Occipital lobe (tissue), 2 donors: ENCODE results near the gene DLEC1. TPM values are rescaled to one million over a fixed set of nuclear protein-coding genes. Genes with fewer than 3 reads are reported as not detected.

ENCODE experiments used
- DNase-seq: peaks from one replicate; lab custom pipeline; 2025; lab: John Stamatoyannopoulos, UW
- total RNA-seq: library from RNA; depleted of rRNA; stranded (reverse); fragments of >200 nt; gene quantifications from one replicate; pipeline ENCODE4 v1.2.3, GENCODE V29; 2014

Gene DLEC1
- total RNA-seq, 1 donor from 2014 or later: 0.78 TPM

DNA sequence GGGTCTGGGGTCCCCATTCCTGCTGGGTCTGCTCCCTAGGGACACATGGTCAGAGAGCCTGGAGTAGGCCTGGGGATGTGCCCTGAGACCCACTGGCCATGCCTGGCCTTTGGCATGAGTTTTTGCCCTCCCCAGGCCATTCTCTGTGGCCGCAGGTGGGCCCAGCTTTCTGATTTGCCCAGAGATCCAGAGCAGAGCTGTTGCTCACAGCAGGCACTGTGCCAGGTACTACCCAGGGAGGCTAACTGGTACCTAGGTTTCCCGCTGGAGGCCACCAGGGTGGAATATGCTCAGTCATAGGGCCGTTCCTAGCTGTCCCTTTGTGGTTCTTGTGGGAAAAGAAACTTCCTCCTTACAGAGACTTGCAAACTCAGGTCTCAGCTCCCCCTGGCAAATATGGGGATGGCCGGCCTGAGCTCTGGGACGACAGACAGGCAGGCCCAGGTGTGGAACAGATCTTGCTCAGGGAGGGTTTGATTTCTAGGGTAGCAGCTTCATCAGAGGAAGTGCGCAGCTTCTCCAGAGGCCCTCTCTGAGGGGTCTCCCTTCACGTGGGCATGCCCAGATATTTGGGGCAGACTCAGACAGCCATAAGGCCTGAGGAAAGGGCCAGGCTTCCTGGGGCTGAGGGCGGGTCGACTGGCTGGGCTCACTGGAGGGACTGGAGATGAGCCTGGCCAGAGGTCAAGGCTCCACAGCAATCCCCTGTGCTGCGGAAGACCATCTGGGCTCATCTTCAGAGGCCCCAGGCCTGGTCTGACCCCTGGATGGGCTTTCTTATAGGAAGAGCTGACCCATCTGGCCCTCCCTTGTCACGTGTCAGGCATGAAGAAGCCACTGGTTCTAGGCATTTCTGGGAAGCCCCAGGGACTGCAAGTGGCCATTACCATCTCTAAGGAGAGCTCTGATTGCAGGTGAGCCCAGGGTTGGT is 69.9 kb downstream of the DLEC1 start:
- DNase-seq: no peak

DNA sequence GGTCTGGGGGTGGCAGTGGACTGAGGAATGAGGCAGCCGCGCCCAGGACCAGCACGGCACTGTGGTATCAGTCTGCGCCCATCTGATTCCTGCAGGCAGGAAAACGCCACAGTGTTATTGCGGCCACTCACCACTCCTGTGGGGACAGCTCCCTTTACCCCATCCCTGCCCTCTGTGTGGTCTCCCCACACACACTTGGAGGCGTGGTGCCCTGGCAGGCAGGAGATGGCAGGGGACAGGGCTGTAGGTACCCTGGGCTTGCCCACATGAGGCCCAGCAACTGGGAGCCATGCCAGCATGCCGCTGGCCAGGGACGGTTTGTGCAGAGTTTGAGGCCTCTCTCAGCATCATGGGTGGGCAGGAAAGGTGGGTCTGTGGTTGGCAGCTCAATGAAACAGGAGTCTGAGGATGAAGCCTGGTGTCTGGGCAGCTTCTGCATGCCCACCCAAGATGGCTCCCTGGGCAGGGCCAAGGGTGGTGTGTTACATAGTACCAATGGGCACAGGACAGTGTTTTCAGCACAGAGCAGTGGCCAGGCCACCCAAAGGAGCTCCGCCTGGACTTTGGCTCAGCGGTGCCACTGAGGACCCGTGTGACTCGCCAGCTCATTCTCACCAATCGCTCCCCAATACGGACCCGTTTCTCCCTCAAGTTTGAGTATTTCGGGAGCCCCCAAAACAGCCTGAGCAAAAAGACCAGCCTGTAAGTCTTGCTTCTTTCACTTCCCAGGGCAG is 70.7 kb downstream of the DLEC1 start:
- no peak for DNase-seq

DNA sequence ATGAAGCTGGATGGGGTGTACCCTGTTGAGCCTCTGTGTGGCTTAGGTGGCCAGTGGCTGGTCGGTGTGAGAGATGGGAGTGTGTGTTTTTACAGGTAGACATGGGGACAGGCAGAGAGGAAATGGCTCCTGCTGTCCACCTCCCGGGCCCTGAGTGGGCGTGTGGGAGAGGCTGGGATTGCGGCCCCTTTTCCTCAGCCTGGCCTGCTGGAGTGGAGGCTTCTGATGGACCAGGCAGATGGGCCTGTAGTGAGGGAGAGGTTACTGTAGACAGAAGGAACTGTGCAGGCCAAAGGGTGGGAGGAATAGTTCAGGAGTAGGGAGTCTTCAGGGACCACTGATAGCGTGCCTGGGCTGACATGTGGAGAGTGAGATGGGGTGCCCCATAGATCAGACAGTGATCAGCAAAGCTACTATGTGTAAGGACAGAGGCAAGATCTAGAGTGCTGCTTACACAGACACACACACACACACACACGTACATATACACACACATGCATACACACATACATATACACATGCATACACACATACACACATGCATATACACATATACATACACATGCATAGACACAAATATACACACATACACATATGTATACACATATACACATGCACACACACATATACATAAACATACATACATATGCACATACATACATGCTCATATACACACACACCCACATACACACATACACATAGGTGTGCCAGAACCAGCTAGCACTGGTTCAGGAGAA is 71.5 kb downstream of the DLEC1 start:
- no peak for DNase-seq

DNA sequence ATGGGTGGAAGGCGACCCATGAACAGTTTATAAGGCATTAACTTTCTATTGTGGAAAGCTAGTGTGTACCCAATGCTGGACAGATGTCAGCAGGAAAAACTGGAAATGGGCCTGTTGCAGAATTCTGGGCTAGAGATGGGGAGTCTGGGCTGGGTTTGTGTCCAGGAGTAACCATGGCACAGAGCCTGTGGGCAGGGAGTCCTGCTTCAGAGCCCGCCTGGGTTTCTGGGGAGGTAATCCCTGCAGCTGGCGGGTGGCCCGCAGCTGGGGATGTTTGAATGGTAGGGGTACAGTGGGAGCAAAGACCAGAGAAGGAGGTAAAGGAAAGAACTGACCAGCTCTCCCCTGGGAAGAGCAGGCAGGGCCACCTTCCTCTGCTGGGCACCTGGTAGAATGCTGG is 72.2 kb downstream of the DLEC1 start:
- DNase-seq: no peak

DNA sequence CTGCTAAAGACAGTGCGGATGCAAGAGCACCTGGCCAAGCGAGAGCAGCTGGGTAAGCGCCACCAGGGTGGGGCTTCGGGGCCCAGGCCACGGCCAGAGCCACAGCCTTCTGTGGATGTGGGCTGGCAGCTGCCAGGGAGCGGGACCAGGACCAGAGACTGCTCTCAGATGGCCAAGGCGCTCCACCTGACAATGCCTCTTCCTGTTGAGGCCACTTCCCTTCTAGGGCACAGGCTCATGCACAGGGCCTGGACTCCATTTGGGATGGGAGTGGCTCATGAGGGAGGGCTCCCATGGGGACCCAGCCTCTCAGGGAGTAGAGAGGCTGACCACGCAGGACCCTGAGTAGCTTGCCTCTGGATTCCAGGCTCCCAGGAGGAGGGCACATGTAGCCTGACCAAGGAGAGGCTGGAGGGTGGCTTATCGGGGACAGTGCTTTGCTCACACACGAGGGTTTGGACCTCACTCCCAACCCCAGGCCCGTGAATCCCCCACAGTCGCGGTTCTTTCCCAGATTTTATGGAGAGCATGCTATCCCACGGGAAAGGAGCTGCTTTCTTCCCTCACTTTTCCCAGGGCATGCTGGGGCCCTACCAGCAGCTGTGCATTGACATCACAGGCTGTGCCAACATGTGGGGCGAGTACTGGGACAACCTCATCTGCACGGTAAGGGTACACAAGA is 72.8 kb downstream of the DLEC1 start:
- no peak for DNase-seq

DNA sequence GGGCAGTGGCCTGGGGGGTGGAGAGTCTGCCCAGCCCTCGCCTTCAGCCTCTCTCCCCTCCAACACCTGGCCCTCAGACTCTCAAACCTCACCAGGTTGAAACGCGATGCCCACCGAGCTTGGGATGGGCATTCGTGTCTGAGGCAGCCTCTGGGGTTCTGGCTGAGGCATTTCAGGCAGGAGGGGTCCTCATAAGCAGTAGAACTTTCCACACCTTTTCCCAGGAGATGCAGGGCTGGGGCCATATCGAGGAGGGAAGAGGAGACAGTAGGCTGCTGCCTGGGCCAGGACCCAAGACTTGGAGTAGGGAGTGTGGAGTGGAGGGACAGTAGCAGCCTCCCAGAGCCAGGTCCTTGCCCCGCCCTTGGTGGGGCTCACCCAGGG is 73.4 kb downstream of the DLEC1 start:
- DNase-seq: no peak

DNA sequence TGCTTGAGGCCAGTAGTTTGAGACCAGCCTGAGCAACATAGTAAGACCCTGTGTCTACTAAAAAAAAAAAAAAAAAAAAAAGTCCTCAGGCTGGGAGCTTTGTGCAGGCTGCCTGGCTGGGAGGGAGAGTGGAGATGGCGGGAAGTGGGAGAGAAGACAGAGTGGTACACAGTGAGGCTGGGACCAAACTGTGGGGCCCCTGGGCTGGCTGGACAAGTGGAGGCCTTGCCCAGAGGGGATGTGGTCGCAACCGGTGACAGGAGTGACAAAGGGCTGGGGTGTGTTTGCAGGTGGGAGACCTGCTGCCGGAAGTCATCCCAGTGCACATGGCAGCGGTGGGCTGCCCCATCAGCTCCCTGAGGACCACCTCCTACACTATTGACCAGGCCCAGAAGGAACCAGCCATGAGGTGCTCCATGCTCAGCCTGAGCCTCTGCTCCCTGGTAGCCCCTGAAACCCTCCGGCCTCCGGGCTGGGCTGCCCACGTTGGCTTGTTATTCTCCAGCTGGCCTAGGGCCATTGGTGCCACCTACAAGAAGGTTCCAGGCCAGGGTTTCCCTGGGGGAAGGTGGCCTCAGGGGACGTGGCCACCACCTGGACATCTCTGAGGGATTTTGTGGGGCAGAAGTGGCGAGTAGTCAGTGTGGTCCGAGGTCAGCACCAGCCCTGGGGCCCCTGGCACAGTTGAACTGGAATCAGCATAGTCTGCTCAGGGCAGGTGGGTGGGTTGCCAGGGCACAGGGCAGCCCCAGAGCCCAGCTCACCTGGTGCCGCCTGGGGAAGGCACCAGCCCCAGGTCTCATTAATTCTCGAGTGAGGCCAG is 75.3 kb downstream of the DLEC1 start:
- DNase-seq: no peak

DNA sequence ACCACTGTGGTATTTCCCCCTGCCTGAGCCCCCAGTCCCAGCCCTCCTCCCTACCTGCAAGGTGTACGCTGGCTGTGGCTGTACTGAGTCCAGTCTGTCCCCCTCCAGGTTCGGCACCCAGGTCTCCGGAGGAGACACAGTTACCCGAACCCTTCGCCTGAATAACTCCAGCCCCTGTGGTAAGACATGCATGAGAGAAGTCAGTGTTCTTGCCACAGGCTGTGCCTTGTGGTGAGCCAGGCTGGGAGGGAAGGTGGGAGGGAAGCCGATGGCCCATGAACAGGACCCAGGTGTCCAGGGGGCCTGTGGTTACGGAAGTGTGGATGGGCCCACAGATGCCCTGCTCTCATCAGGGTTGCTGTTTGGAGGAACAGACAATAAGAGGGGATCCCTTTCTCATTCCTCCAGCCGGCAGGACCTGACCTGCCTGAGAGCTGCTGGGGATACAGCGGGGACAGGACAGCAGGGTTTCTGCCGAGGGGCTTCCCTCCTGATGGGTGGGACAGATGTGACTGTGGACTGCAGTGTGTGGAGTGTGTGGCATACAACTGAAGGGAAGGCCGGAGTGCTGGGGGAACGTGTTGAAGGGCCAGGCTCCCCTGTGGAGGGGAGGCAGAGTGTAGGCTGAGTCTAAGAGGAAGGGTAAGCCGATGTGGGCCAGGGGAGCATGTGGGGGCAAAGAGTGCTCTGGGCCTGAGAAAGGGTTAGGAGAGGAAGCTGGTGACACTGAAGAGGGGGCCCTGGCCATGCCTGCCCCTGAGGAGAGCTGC is 76.1 kb downstream of the DLEC1 start:
- no peak for DNase-seq

DNA sequence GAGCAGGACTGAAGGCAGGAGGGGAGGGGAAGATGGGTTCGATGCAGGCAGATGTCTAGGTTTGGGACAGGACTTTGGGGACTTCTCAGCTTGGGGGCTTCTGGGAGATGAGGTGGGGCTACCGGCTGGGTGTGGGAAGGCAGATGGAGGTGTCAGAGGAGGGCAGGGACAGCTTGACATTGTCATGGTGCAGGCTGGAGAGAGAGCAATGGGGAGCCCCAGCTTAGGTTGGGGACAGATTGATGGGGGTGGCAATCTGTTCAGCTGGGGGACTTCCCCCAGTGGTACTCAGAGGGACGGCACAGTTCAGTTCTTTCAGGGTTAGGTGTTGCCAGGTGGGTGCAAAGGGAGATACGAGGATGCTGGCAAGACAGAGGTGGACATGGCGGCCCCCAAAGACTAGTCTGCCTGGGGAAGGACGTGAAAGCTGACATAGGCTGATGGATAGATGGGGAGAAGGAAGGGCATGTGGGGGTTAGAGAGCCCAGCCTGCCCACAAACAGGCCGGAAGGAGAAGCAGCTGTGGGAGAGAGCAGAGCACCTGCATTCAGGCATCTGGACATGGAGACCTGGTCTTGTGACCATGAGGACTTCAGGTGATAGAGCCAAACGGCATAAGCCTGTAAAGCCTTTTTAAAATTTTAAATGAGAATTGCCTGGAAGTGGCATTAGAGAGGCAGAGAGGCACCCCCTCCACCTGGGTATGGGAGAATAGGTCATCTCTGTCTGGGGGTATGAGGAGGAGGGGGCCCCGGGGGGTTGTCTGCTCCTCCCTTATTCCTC is 76.8 kb downstream of the DLEC1 start:
- no peak for DNase-seq

DNA sequence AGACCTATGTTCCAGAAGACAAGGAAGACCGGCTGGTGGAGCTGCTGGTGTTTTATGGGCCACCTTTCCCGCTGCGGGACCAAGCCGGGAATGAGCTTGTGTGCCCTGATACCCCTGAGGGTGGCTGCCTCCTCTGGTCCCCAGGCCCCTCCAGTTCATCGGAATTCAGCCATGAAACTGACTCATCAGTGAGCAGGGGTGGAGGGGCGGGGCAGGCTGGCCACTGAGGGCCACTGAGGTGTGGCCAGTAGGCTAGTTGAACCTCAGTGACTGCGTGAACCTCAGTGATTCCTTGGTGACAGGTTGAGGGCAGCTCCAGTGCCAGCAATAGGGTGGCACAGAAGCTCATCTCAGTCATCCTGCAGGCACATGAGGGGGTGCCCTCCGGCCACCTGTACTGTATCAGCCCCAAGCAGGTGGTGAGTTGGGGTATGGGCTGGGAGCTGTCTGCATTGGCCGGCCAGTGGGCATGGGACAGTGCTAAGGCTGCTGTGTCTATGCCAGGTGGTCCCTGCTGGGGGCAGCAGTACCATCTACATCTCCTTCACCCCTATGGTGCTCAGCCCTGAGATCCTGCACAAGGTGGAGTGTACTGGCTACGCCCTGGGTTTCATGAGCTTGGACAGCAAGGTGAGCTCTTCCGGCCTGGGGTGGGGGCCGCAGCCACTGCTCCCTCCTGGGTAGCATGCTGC is 77.6 kb downstream of the DLEC1 start:
- DNase-seq: no peak

DNA sequence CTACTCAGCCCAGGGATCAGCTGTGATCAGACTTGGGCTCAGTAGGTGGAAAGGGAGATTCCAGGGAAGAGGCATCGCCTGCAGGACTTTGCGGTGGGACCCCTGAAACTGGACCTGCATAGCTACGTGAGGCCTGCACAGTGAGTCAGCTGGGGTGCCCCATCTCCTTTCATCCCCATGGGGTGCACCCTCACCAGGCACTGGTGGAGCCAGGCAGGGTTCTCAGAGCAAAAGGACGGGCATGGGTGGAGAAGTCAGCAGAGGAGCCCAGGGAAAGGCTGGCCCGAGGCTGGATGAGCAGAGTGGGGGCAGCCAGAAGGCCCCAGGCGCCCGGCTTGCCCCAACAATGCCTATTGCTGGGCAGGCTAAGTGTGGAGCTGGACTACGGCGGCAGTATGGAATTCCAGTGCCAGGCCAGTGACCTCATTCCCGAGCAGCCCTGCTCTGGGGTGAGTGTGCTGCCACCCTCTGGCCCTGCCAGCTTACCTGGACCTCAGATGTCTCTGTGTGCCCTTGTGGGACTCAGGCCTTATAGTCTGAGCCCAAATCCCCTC is 78.2 kb downstream of the DLEC1 start:
- DNase-seq: no peak

DNA sequence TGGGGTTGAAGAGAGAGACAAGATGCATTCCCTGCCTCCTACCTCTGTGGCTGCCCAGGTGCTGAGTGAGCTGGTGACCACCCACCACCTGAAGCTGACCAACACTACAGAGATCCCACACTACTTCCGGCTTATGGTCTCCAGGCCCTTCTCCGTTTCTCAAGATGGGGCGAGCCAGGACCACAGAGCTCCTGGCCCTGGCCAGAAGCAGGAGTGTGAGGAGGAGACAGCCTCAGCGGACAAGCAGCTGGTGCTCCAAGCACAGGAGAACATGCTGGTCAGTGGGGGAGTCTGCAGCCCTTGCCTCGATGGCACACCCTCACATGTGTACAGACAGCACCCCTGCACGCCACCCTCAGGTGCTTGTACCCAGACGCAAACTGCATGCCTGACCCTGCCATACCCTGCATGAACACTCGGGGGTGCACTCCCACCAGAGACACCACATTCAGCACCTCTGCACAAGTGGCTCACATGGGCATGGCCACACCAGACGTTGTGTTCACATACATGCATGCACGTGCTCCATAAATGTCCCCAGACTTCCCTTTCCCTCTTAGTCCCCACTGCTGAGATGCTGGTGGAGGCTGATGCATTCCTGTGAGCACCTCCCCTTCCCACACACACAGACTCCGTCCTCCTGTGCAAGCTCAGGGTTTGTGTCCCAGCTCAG is 78.9 kb downstream of the DLEC1 start:
- DNase-seq: no peak

DNA sequence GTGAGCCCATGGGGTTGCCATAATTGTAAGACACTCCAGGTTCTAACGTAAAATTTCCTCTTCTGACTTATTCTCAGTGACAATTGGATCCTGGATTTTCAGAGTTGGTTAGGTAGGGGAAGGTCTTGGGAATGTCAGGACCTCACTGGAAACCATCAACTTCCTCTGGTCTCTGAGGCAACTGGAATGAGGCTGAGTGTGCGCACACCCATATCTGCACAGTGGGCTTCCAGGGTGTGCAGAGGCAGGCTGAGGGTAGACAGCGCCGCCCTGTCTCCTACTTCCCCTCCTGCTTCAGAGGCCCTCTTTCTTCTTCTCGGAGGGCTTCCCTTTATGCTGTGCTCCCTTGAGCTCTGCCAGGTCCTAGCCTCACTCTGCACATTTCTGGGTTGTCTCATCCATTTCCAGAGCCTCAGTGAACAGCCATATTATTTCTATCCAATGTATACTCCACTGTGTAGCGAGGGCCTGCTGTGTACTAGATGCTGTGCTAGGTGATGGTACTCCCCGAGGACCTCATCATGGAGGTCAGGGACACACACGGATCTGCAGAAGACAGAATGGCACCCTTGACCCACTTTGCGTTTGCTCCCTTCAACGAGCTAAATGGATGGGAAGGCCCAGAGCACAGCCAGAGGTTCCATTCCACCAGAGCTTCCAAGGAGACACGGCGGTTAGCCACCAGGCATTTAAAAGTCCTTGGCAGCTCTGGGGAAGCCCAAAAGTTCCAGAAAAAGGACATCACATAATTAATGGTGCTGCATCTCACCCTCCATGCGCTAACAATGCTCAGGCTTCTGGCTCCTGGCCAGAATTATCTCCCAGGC is 79.6 kb downstream of the DLEC1 start:
- DNase-seq: no peak

DNA sequence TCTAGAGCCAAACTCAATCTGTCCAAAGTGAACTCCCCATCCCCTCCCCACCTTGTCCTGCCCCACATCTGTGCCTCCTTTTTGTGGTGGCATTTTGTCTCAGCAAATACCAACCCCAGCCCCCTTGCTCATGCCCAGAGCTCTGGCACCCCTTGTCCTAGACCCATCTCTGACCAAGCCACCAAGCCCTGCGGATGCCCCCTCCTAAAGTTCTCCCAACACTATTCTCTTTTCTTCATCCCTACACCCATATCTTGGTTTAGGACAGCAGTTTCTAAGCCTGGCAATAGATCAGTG is 80.2 kb downstream of the DLEC1 start:
- no peak for DNase-seq

DNA sequence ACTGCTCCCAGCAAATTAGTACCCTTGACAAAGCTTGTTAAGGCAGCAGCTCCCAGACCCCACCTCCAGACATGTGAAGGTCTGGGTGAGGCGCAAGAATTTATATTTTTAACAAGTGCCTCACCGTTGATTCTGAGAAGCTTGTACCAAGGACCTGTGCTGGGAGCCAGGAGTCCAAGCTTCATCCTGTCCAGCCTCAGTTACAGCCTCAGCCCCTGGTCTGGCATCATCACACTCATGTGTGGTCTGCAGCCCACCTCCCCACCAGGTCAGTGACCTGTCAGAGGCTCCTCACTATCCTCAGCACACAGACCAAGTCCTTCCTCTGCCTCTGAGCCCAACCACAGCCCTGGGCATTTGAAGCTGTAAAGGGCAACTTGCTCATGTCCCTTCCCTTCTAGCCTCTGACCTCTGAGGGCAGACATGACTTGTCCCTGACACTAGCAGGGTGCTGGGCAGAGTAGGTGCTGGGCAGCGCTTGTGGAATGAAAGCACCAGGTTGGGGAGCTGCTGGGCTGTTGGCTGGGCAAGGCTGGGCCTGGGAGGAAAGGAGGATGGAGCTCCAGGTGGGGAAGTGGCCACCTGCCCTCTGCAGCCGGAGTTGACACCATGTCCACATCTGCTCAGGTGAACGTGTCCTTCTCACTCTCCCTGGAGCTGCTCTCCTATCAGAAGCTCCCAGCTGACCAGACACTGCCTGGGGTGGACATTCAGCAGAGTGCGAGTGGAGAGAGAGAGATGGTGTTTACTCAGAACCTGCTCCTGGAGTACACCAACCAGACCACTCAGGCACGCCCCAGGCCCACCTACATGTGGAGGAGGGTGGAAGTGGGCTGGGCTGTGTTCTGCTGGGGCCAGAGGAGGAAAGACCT is 81.0 kb downstream of the DLEC1 start:
- DNase-seq: no peak
